Measurements from ENCODE around the gene SMYD3. TPM values are rescaled to one million over a fixed set of nuclear protein-coding genes. Genes with fewer than 3 reads are reported as not detected.

Gene SMYD3
- polyA plus RNA-seq, 1 experiment, result 39.9 TPM

DNA sequence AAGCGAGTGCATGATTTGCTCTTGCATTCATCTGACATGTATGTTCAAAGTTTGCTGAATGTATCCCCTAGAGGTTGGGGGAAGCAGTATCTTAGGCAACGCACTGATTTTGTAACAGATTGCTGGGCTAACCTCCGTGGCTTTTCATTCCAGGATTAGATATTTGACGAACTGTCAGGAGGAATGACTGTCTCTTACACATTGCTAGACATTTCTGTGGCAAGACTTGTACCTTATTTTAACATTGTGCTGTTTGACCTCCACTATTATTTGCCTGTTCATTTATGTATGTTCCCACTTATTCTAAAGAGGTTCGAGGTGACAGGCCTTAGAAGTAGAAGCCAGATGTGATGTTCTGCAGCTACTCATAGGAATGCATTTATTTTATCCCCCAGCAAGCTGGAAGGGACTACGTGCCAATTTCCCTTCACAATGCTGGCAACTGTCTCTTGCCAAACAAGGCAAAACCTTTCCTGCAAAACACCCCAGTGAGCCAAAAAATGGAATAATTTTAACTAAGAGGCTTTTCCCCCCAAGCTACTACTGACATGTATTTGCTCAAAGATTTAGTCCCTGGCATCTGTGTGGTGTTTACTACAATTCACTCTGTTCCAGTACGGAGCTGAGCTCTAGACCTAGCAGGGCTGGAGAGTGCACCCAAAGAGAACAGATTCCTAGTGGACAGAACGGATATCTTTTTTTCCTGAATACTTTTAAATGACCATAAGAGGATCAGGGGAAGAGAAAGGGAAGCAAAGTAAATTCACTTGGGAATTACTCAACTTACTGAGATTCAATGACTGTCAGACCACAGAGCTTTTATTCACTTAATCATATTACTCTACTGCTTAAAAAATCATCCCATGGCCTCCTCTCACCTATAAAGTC is 646.2 kb downstream of the SMYD3 start:
- Histone ChIP-seq H3K9me3 (ENCODE audit: control insufficient read depth, insufficient read depth, low read length) (no peaks in the 10 kb centered on the region), H3K4me3 (ENCODE audit: low read depth, low read length) (no peak overlapping the region), H3K27ac (ENCODE audit: low read depth, low read length) (peak overlapping the region; percentile 42), H3K27me3 (ENCODE audit: control insufficient read depth, insufficient read depth, low read length) (no peaks in the 10 kb centered on the region)
- no peak for DNase-seq (ENCODE audit: low read depth, low spot score)
- TF ChIP-seq, protein P1, sequence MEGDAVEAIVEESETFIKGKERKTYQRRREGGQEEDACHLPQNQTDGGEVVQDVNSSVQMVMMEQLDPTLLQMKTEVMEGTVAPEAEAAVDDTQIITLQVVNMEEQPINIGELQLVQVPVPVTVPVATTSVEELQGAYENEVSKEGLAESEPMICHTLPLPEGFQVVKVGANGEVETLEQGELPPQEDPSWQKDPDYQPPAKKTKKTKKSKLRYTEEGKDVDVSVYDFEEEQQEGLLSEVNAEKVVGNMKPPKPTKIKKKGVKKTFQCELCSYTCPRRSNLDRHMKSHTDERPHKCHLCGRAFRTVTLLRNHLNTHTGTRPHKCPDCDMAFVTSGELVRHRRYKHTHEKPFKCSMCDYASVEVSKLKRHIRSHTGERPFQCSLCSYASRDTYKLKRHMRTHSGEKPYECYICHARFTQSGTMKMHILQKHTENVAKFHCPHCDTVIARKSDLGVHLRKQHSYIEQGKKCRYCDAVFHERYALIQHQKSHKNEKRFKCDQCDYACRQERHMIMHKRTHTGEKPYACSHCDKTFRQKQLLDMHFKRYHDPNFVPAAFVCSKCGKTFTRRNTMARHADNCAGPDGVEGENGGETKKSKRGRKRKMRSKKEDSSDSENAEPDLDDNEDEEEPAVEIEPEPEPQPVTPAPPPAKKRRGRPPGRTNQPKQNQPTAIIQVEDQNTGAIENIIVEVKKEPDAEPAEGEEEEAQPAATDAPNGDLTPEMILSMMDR (IDR thresholded peaks at IDR 0.05; ENCODE audit: low read depth, low read length), result peak; percentile 41
- ChIA-PET CTCF (interaction anchor here (1.5 to 1.8 kb wide), 2 partner anchors 27 to 704 kb away, joined by 4 to 5 read pairs; no protein-coding TSS in a partner anchor), POLR2A (no interaction called here)

DNA sequence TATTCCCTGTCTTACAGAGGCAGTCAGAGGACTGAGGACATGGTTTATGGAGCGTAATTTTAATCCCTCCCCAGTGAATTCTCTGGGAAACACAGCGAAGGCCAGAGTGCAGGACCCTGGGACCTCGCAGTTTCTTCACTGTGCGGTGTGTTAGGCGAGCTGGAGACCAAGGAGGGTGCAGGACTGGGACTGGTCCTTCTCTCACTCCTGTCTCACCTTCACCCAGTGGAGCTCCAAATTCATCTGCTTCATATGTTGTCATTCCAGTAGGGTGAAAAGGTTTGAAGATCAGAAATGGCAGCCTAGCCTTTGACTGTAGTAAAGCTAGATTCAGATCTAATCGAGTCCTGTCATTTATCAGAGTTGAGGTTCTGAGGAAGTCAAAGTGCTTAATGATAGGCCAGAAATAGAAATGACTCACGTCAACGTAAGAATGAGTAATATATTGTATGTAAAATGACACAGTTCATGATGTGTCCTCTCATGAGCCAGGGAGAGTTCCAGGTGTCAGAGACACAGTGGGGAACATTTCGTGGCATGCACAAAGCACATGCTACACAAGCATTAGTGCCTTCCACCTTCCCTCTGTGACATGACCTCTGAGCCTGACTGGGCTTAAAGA is 647.5 kb downstream of the SMYD3 start:
- H3K9me3 ChIP-seq (ENCODE audit: control insufficient read depth, insufficient read depth, low read length), result no peaks in the 10 kb centered on the region
- H3K27ac ChIP-seq (ENCODE audit: low read depth, low read length), result no peak overlapping the region
- DNase-seq (ENCODE audit: low read depth, low spot score), result no peak
- ChIA-PET POLR2A (interaction anchor here (1.1 kb wide), 1 partner anchor 15 kb away, joined by 3 read pairs; no protein-coding TSS in a partner anchor), CTCF (interaction anchor here (0.5 to 1.8 kb wide), 6 partner anchors 22 to 703 kb away, joined by 3 to 7 read pairs (median 4); no protein-coding TSS in a partner anchor)
- TF ChIP-seq, protein P1 (IDR thresholded peaks at IDR 0.05; ENCODE audit: low read depth, low read length), result no peak
- H3K4me3 ChIP-seq (ENCODE audit: low read depth, low read length), result no peak overlapping the region
- H3K27me3 ChIP-seq (ENCODE audit: control insufficient read depth, insufficient read depth, low read length), result no peaks in the 10 kb centered on the region

DNA sequence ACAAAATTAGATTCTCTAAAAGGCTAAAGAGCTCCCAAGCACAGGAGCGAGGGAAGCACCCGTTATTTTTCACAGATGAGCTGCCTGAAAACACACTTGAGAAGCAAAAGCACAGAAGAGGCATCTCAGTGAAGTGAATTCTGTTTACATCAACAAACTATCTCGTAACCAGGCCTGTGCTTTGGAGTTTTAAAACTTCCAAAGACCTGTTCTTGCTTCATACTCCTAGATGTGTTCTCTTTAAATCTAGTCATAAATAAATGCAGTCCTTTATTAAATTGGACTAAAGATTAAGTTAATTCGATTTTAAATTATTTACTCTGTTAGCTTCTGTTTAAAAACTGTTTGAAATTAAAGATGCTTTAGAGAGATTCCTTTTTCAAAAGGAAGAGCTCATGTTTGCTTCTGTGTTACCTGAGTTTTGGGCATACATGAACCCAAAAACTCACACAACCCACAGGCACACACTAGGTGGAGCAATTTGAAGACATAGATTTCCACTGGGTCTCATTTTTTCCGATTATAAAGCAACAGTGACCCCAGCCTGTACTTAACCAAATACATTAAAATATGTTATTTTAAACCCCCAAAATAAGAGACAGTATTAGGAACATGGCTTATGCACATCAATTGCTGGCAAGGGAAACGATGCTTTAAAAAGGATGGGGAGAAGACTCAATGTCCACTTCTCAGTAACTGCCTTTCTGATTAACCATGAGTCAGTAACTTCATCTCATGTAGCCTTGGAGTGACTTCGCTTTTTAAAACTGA is 648.2 kb downstream of the SMYD3 start:
- Histone ChIP-seq H3K27ac (ENCODE audit: low read depth, low read length) (no peak overlapping the region), H3K9me3 (ENCODE audit: control insufficient read depth, insufficient read depth, low read length) (no peaks in the 10 kb centered on the region), H3K27me3 (ENCODE audit: control insufficient read depth, insufficient read depth, low read length) (no peaks in the 10 kb centered on the region), H3K4me3 (ENCODE audit: low read depth, low read length) (no peak overlapping the region)
- ChIA-PET POLR2A (interaction anchor here (1.1 kb wide), 1 partner anchor 16 kb away, joined by 3 read pairs; no protein-coding TSS in a partner anchor), CTCF (interaction anchor here (0.6 to 1.6 kb wide), 12 partner anchors 15 to 706 kb away, joined by 3 to 6 read pairs (median 3); no protein-coding TSS in a partner anchor)
- TF ChIP-seq, protein P1 (IDR thresholded peaks at IDR 0.05; ENCODE audit: low read depth, low read length), result peak; percentile 50
- no peak for DNase-seq (ENCODE audit: low read depth, low spot score)

DNA sequence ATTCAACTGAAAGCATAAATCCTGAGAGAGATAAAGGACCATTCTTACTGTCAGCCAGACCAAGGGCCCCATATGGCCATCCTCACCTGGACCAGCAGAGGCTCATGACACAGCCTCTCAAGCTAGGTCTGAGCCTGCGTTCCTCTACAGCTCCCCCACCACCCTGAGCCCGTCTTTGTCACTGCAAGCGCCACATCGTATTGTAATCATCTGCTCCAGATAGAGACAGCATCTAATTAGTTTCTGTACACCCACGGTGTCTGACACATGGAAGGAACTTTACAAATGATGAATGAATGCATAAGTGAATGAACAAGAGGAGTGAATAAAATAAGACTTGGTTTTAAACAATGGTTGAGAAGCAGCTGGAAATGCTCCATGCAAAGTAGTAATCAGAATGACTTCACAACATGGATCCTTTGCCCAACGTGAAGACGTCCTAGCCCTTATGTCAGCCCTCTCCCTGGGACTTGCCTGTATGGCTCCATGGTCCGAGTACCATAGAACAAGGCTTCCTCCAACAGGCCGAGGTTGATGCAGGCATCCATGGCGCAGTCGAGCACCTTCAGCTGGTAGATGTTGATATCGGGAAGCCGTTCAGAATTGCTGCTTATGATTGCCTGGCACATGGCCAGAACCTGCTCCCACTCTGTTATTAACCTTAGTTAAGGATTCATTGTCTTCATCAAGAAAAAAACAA is 648.9 kb downstream of the SMYD3 start:
- POLR2A ChIA-PET, result no interaction called here
- no peaks in the 10 kb centered on the region for H3K27me3 ChIP-seq (ENCODE audit: control insufficient read depth, insufficient read depth, low read length)
- TF ChIP-seq, protein P1 (IDR thresholded peaks at IDR 0.05; ENCODE audit: low read depth, low read length), result no peak
- CTCF ChIA-PET, result interaction anchor here (0.6 to 1.6 kb wide), 13 partner anchors 15 to 705 kb away, joined by 3 to 6 read pairs (median 3); no protein-coding TSS in a partner anchor
- H3K27ac ChIP-seq (ENCODE audit: low read depth, low read length), result no peak overlapping the region
- H3K9me3 ChIP-seq (ENCODE audit: control insufficient read depth, insufficient read depth, low read length), result peaks cover 2% of the 10 kb centered on the region; the same call in 1 of the 2 replicates
- no peak overlapping the region for H3K4me3 ChIP-seq (ENCODE audit: low read depth, low read length)
- DNase-seq (ENCODE audit: low read depth, low spot score), result no peak
